ENCODE results near the gene BRS3. TPM values are rescaled to one million over a fixed set of nuclear protein-coding genes. Genes with fewer than 3 reads are reported as not detected.
"Not testable (repeated sequence)": the region's sequence is repeated elsewhere in the genome, so short reads cannot be mapped to it uniquely, and the experiment has no call there.

Gene BRS3
- polyA plus RNA-seq (ENCODE audit: insufficient read length in 4 of 4), result under 1 TPM in 3 of 4 donors, not detected in 1; 0.06 to 0.16 (median 0.12) TPM

- DNase-seq (ENCODE audit: low read depth in 4 of 4, low spot score in 3 of 4), result no peak
Observed at GRCh38 chrX:136487647-136488046, at the start of gene BRS3. Gene BRS3 (plus strand): TSS chrX:136487947. CDS start chrX:136488115, 168 bp downstream.

GRCh38 chrX:136438192-136438591 is 49.6 kb upstream of the BRS3 start:
- no peak for DNase-seq (ENCODE audit: low read depth in 4 of 4, low spot score in 3 of 4)

GRCh38 chrX:136445674-136446073 is 42.1 kb upstream of the BRS3 start:
- DNase-seq (ENCODE audit: low read depth in 4 of 4, low spot score in 3 of 4), result not testable (repeated sequence)

GRCh38 chrX:136446208-136446607 is 41.5 kb upstream of the BRS3 start:
- no peak for DNase-seq (ENCODE audit: low read depth in 4 of 4, low spot score in 3 of 4)

- no peak for DNase-seq (ENCODE audit: low read depth in 4 of 4, low spot score in 3 of 4)
Observed at GRCh38 chrX:136447308-136447707, 40.4 kb upstream of the BRS3 start.

- no peak for DNase-seq (ENCODE audit: low read depth in 4 of 4, low spot score in 3 of 4)
Observed at GRCh38 chrX:136447968-136448367, 39.8 kb upstream of the BRS3 start.

GRCh38 chrX:136450050-136450830 is 37.5 kb upstream of the BRS3 start:
- no peak for DNase-seq (ENCODE audit: low read depth in 4 of 4, low spot score in 3 of 4)

- DNase-seq (ENCODE audit: low read depth in 4 of 4, low spot score in 3 of 4), result no peak
Observed at GRCh38 chrX:136452614-136453013, 35.1 kb upstream of the BRS3 start.

GRCh38 chrX:136453114-136453513 is 34.6 kb upstream of the BRS3 start:
- DNase-seq (ENCODE audit: low read depth in 4 of 4, low spot score in 3 of 4), result no peak

- no peak for DNase-seq (ENCODE audit: low read depth in 4 of 4, low spot score in 3 of 4)
Observed at GRCh38 chrX:136453771-136454170, 34.0 kb upstream of the BRS3 start.

- no peak for DNase-seq (ENCODE audit: low read depth in 4 of 4, low spot score in 3 of 4)
Observed at GRCh38 chrX:136456133-136456532, 31.6 kb upstream of the BRS3 start.

GRCh38 chrX:136457303-136457917 is 30.3 kb upstream of the BRS3 start:
- no peak for DNase-seq (ENCODE audit: low read depth in 4 of 4, low spot score in 3 of 4)

GRCh38 chrX:136464589-136464988 is 23.2 kb upstream of the BRS3 start:
- no peak for DNase-seq (ENCODE audit: low read depth in 4 of 4, low spot score in 3 of 4)

GRCh38 chrX:136467303-136467702 is 20.4 kb upstream of the BRS3 start:
- no peak for DNase-seq (ENCODE audit: low read depth in 4 of 4, low spot score in 3 of 4)

GRCh38 chrX:136468391-136469103 is 19.2 kb upstream of the BRS3 start:
- DNase-seq (ENCODE audit: low read depth in 4 of 4, low spot score in 3 of 4), result no peak

GRCh38 chrX:136473663-136474062 is 14.1 kb upstream of the BRS3 start:
- no peak for DNase-seq (ENCODE audit: low read depth in 4 of 4, low spot score in 3 of 4)

- DNase-seq (ENCODE audit: low read depth in 4 of 4, low spot score in 3 of 4), result no peak
Observed at GRCh38 chrX:136475236-136475635, 12.5 kb upstream of the BRS3 start.

- no peak for DNase-seq (ENCODE audit: low read depth in 4 of 4, low spot score in 3 of 4)
Observed at GRCh38 chrX:136476501-136476900, 11.2 kb upstream of the BRS3 start.

GRCh38 chrX:136477026-136477425 is 10.7 kb upstream of the BRS3 start:
- no peak for DNase-seq (ENCODE audit: low read depth in 4 of 4, low spot score in 3 of 4)

- no peak for DNase-seq (ENCODE audit: low read depth in 4 of 4, low spot score in 3 of 4)
Observed at GRCh38 chrX:136480383-136480782, 7.4 kb upstream of the BRS3 start.

GRCh38 chrX:136488706-136489105 is 959 bp downstream of the BRS3 start:
- no peak for DNase-seq (ENCODE audit: low read depth in 4 of 4, low spot score in 3 of 4)

- DNase-seq (ENCODE audit: low read depth in 4 of 4, low spot score in 3 of 4), result no peak
Observed at GRCh38 chrX:136491832-136492231, 4.1 kb downstream of the BRS3 start.

Measured in left renal pelvis (tissue), 4 donors.